Suppressor macrophage (primary cell): ENCODE measurements around the gene RAB15.

Source experiments
- DNase-seq, 4 experiments: peaks; one replicate each; pipeline ENCODE4 v3.0.0-alpha.2; 2020 to 2022

RAB15 gene

DNA sequence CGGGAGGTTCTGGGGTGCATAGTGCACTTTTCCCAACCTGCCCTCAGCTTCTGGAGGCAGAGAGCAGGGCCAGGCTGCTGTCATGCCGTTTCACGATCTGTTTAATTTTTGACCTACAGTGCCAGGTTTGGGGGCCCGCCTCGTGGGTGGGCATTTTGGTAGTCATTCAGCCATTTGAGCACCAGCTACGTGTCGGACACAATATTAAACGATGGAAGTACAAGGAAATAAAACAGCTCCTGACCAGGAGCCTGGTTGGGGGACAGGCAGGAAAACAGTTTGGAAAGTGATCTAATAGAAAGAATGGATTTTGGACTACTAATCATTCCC, 15.3 kb upstream of the RAB15 start:
- peak in 1 of 4 experiments; percentile 7 for DNase-seq

DNA sequence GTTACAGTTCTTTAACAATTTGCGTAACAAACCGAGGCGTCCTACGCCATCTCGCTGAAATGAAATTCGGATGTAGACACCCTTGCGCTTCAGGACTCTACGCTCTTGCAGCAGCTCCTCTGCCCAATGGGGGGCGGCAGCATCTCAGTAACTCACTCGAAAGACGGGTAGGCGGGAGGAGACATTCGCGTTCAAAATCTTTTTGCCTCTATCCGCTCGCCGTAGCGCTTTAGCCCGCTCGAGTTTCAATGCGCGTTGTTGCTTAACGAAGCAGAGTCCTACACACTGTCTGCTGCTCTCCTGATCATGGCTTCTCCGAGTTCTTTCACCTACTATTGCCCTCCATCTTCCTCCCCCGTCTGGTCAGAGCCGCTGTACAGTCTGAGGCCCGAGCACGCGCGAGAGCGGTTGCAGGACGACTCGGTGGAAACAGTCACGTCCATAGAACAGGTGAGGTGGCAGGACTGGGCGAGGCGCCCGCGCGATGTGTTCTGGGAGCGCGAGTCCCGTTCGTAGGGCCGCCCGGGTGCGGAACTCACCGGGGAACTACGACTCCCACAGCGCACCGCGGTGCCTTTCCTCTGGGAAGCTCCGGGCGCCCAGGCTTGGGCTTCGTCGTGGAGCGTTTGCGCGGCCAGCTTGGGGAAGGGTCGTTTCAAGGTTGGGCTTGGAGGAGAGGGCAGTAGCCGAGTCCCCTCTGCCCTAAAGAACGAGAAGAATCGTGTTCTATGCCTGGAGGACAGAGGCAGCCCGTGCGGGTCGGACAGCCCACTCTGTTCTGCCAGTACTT, 14.7 kb upstream of the RAB15 start, which contains the start of gene FNTB:
TSS of gene FNTB (plus strand) at position 248 of the 790 bp plus-strand sequence. CDS start at position 307, 59 bp downstream.
- DNase-seq, result peak; percentile 96 to 98 (median 97)

DNA sequence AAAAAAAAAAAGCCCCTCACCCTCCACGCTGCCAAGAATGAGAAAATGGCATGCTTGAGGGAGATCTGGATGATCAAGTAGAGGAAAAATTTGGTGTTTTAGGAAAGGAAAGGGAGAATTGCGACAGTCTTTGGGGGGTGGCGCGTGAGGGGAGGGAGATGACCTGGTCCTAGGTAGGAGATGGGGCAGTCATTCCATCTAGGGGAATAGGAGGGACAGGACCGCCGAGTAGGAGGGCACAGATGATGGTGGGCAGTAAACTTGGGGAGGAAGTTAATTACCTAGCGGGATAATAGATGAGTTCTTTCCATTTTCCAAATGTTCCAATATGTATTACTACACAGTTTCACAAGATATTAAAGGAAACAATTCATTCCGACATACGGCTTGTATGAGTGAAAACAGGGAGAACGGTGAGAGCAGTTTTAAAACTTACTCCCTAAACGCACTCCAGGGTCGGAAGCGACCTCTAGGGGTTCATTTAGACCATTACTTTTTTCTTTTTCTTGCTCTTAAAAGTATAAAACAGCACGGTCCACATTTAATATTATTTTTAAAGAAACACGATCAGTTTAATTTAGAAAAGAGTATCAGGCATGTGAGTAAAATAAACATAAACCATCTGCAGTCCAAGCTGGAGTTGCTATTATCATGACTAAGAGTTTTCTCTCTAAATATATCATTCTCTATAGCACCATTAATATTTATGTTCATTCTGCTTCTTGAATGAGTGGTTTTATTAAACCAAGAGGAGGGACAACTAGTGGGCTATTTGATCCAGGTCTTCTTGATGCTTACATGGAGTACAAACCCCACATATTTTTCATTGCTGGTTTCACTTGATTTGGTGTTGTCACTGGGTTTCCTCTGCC, 11.5 kb upstream of the RAB15 start:
- DNase-seq, result peak; percentile 52 to 72 (median 63)

DNA sequence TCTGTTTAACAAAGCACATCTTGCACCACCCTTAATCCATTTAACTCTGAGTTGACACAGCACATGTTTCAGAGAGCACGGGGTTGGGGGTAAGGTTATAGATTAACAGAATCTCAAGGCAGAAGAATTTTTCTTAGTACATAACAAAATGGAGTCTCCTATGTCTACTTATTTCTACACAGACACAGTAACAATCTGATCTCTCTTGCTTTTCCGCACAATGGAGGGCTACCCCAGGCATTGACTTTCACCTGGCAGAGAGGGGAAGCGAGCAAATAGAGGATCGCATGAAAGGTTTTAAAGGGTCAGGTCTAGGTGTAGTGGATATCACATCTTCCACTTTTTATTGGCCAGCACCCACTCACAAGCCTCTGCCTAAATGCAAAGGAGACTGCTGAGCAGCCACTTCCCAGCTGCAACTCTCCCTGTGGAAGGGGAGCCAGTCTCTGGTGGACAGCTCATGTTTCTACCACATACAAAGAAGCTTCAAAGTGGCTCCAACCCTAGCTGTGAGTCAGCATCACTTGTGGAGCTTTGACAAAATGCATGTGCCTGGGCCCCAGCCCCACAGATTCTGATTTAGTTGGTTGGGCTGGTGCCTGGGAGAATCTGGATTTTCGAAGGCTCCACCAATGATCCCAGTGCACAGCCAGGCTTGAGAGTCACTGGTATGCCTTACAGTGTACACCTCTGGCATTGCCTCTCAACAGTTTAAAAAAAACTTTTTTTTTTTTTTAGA, 7.4 kb upstream of the RAB15 start:
- DNase-seq, result no peak

DNA sequence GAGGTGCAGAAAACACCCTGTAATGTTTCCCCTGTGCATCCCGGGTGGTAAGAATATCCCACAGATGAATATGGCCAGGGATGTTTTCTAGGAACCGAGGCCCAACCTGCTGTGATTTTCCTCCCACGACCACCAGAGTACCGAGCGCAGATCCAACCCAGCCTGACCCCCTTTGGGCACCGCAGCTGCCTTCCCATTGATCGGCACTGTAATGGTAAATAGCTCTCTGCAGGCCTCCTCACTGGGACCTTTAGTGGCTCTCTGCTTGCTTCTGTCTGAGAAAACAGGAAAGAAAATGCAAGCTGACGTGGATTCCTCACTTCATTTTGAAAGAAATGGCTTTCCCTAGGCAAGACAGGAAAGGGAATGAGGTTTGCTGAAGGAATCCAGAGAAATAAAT, 2.4 kb upstream of the RAB15 start:
- DNase-seq, result no peak

DNA sequence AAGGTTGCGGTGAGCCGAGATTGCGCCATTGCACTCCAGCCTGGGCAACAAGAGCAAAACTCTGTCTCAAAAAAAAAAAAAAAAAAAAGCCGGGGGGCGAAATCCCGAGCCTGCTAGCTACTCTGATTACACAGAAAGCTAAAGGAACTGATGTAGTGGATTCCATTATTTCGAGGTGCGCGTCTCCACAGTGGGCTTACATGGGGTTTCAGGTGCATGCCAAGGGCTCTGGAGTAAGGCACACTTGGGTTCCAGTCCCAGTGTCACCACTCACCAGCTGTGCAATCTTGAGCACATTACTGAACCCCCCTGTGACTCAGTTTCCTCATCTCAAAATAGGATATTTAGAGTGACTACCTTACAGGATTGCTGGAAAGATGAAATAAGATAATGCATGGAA, 1.7 kb upstream of the RAB15 start:
- no peak for DNase-seq

DNA sequence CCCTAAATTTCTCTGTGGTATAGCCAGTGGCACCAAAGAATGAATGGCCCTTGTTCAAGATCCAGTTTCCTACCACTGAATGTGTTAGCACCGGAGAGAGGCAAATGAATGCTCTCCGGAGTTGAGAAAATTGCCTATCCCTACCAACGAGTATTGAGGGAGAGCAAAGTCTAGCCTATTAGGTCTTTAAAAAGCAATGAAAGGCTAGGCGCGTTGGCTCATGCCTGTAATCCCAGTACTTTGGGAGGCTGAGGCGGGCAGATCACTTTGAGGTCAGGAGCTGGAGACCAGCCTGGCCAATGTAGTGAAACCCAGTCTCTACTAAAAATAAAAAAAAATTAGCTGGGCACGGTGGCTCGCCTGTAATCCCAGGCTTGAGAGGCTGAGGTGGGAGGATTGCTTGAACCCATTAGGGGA, 898 bp upstream of the RAB15 start:
- DNase-seq, result no peak

DNA sequence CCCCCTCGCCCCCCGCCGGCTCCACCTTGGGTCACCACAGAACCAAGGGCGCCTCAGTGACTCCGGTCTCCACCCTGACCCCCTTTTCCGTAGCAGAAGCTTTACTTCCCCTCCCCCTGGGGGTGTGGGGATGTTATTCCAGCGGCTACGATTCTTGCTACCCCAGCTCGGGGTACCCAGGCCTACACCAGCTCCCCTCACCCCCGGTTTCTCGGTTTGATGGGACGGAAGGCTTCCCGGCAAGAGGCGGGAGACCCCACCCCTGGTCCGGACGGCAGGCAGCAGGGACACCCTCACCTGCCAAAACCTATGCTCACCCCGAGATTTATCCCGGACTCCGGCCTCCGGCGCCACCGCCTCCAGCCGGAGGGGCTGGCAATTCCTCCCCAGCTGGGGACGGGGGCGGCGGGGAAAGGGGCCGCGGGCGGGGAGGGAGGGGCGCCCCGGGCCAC, 619 bp downstream of the RAB15 start:
- DNase-seq, result no peak

DNA sequence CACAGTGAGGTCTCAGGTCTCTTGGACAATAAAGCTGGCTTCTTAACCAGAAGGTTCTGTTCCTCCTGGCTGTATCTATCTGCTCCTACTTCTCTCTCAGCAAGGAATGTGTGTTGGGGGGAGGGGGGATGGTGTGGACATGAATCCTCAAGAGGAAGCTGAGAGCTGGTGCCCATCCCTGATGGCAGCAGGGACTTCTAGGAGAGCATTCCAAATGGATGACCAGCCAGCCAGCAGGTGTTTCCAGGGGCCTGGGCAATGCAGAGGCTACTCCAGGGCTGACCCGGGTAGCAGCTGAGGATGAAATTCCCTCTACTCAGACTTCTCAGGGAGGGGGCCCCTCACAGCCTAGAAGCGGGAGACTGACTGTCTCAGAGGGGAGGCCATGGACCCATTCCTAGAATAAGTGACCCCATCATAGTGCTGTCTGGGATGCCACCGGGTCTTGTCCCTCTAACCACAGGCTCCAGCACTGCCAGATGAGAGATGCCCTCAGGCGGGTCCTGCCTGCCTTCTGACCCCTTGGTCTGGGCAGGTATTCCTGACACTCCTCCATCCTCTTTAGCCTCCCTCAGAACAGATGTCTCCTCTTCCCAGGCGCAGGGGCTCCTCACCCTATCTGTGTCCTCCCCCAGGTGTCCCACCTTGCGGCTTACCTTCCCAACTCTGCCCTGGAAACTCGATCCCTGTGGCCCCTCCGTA, 1.2 kb downstream of the RAB15 start:
- no peak for DNase-seq

DNA sequence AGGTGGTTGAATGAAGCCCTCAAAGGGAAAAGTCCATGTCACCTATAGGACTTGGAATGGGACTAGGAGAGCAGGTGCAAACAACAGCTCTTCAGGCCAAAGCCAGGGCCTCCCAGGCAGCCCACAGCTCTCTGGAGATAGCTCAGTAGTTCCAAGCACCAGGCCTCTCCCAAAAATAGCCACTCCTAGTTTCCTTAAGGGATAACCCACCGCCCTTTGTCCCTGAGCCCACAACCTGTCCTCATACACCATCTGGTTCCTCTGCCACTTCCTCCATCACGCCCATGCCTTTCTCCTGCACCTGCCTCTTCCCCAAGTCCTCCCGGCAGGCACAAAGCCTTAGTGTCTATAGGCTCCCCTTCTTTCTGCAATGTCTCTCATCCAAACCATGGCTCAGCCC, 2.1 kb downstream of the RAB15 start:
- no peak for DNase-seq

DNA sequence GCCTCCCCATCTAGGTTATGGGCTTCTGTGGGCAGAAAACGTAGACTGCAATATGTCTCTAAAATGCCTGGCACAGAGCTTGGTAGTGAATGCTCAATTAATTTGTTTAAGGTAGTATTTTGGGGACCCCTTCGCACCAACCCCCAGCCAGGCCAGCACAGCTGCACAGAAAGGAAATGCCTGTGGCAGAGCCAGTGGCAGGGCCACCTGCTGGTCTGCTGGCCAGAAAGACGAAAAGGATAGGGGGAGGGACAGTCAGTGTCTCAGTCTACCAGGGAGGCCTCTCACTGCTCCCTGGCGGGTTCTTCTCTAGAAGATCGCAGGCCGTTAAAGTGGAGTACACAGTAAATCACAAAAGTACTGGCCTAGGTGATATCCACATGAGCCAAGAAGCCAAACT, 3.5 kb downstream of the RAB15 start:
- no peak for DNase-seq

DNA sequence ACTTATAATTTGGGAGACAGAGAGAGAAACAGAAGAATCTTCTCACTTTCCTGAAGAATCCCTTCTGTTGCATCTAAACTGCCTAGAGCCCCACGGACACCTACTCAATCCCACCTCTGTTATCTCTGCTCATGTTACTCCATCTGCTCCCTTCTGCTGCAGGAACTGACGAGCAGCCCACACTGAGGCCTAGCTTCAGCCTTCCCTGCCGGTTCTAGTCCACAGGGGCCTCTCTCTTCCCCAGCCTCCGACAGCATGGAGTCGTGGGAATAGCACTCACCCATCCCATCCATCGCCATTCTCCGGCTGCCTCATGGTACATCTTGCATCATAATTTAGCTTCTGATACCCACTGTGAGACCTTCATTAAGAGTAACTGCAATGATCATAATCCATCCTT, 4.0 kb downstream of the RAB15 start:
- no peak for DNase-seq

DNA sequence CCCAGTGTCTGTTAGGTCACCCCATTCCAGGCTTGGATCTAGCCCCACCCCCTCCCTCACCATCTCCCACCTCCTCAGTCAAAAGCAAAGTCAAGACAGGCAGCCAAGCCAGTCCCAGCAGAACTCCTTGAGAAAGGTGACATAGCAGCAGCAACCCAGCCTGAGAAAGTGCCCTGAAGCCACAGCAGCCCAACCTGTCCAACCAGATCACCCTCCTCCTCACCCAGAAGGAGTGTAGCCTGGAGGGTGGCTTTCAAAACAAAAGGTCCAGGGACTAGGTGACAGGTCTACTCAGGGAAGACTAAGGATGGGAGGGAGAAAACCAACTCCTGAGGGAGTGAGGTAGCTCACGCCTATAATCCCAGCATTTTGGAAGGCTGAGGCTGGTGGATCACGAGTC, 5.2 kb downstream of the RAB15 start:
- no peak for DNase-seq

DNA sequence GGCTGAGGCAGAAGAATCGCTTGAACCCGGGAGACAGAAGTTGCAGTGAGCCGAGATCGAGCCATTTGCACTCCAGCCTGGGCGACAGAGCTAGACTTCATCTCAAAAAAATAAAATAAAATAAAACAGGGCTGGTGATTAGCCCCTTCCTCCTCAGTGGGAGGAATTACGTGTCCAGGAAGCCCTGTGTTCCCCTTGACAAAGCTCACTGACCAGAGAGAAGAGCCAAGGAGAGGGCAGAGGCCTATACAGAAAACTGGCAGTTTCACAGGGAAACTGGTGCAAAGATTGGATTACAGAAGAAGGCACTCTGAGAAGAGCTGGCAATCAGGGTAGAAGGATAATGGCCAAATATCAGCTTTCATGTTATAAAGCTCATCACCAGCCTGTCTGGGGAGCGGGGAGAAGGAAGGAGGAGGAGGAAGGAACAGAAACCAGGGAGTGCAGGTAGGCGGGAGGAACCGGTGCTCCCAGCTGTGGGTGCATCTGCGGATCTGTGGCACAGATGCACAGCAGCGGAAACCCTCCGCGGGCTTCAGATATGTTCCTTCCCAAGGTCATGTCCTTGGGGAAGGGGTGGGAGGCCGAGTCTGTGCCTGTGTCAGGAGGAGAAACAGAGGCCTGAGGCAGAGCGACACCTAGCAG, 6.7 kb downstream of the RAB15 start:
- DNase-seq, result no peak

DNA sequence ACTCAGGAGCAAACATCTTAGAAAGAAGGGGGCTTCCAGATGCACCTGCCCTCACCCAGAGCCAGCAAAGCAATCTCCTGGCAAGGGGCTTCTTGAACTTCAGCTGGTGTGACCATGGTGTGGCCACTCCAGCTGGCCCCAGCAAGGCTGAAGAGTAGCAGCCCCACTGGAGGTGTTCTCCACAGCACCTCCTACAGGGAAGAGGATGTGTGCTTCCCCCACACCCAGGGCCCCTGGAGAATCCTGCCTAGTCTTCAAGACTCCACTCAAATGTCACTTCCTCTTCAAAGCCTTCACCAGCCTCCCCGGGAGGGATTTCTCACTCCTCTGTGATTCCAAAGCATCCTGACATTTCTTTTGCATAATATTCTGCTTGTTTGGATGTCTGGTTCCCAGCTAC, 8.5 kb downstream of the RAB15 start:
- DNase-seq, result peak in 1 of 4 experiments; percentile 16

DNA sequence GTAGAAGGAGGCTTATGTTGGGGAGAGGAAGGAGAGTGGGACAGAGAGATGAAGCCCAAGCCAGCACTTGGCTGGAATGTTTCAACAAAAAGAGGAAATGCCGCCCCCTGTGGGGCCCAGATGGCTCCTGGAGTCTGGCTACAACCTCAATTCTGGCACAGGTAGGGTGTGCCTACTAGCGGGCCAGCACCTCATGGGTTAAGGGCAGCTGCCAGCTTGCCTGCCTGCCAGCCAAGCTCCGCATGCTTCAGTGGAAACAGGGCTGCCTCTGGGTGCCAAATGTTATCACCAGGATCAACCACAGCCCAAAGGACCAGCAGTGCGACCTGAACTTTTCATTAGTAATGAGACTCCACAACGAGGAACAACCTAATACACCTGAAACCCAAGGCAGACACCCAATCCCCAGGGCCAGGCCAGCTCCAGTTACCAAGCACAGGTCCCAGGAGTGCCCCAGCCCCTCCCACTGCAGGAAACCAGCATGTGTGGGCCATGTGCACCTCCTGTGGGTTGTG, 11.3 kb downstream of the RAB15 start:
- DNase-seq, result no peak

DNA sequence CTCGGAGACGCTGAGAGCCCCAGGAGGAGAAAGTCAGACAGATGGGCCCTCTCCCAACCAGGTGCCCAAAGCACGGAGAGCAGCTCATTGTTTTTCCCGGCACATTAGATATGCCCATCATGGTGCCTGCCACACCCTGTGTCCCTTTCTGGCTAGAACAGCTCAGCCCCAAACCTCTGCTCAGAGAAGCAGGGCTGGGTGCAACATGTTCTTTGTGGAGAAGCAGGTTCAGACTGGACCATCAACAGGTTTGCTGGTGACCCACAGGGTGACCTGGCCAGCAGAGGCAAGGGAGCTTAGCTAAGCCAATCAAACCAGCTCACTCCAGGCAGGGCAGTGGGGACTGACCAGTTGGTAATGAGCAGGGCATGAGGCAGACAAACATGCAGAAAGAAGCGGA, 13.4 kb downstream of the RAB15 start:
- DNase-seq, result no peak

DNA sequence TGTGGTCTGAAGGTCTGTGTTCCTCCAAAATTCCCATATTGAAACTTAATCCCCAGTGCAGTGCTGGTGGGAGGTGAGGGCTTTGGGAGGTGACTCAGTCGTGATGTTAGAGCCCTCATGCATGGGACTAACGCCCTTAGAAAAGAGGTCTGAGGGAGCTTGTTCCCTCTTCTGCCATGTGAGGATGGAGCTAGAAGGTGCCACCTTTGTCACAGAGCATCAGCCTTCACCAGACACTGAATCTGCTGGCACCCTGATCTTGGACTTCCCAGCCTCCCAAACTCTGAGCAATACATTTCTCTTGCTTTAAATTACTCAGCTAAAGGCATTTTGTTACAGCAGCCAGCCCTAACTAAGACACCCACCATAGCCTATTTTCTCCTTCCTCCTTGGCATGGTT, 13.9 kb downstream of the RAB15 start:
- no peak for DNase-seq

DNA sequence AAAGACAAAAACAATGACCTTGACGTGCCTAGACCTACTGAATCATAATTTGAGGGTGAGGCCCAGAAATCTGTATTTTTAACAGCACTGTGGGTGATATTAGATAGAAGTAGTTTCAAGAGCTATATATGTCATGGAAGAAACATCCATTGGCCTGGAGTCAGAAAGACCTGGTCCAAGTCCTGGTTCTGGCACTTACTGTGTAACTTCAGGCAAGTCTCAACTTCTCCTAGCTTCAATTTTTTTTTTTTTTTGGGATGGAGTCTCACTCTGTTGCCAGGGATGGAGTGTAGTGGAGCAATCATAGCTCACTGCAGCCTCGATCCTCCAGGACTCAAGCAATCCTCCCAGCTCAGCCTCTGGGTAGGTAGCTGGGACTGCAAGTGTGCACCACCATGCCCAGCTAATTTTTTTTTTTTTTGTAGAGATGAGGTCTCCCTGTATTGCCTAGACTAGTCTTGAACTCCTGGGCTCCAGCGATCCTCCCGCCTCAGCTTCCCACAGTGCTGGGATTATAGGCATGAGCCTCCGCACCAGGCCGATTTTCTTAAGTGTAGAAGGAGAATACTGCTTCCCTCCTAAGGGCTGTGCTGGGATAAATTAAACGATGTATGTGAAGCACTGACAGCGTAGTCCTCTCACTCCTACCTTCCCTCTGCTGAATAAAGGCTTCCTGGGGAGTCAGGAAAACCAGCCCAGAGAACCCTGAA, 15.3 kb downstream of the RAB15 start:
- DNase-seq, result no peak

DNA sequence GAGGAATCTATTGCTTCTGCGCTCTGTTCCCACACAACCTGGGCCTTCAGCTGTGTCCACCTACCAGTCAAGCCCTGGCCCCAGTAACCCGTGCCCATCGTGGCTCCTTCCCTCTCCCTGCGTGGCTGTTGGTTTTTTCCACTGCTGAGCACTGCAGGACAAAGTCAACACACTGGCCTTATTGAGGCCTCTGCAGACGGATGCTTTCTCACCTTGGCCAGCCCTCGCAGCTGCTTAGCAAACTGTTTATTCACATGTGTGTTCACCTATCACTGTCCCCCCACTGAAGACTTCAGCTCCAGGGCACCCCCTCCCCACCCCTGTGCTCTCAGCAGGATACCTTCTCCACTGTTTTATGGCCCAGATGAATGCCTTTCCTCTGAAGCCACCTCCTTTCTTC, 16.8 kb downstream of the RAB15 start:
- DNase-seq, result no peak
